Measurements from ENCODE around the gene GRIP2.

Gene GRIP2

DNA sequence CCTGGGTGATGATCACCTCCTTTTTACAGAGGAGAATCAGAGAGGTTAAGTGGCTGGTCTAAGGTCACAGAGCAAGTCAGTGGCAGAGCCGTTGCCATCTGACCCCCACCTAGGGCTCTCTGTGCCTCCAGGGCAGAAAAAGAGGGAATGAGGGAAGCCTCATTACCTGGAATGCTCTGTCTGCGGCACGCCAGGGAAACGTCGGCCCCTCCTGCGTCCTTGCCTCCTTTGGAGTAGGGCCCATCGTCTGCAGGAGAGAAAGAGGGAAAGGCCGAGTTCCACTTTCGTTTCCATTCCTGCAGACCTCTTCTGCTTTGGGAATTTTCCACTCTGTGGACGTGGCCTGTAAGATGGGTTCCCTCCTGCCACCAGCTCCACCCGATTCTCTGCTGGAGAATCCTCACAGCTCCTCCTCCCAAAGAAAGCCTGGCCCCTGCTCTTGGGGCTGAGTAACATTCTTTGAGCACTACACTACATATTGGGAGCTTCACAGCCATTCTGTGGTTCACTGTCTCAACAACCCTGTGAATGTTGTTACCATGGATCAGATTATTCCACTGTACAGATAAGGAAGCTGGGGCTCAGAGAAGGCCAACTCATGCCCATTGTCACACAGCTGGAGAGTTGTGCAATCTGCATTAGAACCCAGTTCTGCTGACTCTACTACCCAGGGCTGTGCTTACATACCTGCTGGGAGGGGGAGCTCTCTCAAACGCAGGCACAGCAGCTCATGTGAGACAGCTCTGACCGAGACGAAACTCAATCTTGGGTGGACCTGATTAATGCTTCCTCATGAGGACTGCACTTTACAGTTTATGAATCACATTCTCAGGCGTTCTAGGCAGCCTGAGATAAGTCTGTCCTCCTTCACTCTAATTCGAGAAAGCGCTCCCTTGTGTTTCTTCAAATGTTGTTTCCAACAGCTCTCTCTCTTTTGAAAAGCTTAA lies 14.2 kb downstream of the GRIP2 start:
- Histone ChIP-seq H3K27me3 (ENCODE audit: insufficient read depth, low read length) (0 out of 2 replicates have a peak, but pooled peaks cover 11% of the 10 kb centered on the region), H3K9me3 (ENCODE audit: low read length) (no peaks in the 10 kb centered on the region), H2AFZ (ENCODE audit: low read length) (no peak overlapping the region)

DNA sequence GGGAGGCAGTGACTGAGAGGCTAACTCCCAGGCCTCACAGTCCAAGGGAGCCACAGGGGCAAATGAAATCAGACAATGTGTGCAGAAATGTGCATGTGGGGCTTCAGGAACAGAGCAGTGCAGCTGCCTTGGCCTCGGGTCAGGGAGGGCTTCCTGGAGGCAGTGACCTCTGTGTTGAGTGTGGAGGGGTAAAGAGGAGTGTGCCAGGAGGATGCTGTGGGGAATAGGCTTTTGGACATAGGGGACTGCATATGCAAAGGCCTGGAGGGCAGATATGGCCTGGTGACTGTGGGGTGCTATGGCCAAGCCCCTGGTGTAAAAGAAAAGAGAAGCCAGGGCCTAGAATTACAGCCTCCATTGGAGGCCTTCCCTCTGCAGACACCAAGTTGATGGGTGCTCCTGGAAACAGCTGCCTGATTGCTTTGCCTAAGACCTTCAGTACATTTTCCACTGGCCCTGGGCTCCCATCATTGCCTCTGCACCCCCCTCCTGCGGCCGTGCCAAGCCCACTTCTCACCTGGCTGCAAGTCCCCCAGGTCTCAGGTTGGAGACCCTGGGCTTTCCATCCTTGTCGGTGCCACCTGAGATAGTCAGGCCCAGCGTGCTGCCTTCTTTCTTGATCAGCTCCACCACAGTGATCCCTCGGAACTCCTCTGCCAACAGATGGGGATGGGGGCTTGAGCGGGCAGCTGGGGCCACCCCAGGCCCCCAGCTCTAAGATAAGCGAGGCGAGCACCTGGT lies 15.1 kb downstream of the GRIP2 start:
- Histone ChIP-seq H3K9me3 (ENCODE audit: low read length) (no peaks in the 10 kb centered on the region), H3K9ac (ENCODE audit: low read length) (no peak overlapping the region), H4K20me1 (ENCODE audit: insufficient read depth, low read length) (no peaks in the 10 kb centered on the region), H3K4me1 (ENCODE audit: insufficient read depth, low read length, severe bottlenecking) (no peaks in the 10 kb centered on the region), H2AFZ (ENCODE audit: low read length) (no peak overlapping the region), H3K9me2 (ENCODE audit: low read depth, low read length) (no peaks in the 10 kb centered on the region), H3K36me3 (ENCODE audit: insufficient read depth, low read length) (no peaks in the 10 kb centered on the region), H3K27me3 (ENCODE audit: insufficient read depth, low read length) (0 out of 2 replicates have a peak, but pooled peaks cover 12% of the 10 kb centered on the region), H3K4me3 (ENCODE audit: low read depth, low read length, poor library complexity, severe bottlenecking) (no peak overlapping the region), H3K4me2 (ENCODE audit: low read length) (no peak overlapping the region), H3K79me2 (ENCODE audit: insufficient read depth, low read length) (no peaks in the 10 kb centered on the region), H3K27ac (ENCODE audit: low read depth, low read length, poor library complexity, severe bottlenecking) (no peak overlapping the region), H3F3A (ENCODE audit: insufficient read depth, low read length) (no peaks in the 10 kb centered on the region)
- no peak for TF ChIP-seq EZH2 (IDR thresholded peaks at IDR 0.05; ENCODE audit: borderline replicate concordance, low read length)
- no peak for TF ChIP-seq CTCF (IDR thresholded peaks at IDR 0.05; ENCODE audit: low read length)

More for the DNA sequence above, 14.2 kb downstream of the GRIP2 start:
- no peaks in the 10 kb centered on the region for H3F3A ChIP-seq (ENCODE audit: insufficient read depth, low read length)
- H3K36me3 ChIP-seq (ENCODE audit: insufficient read depth, low read length), result no peaks in the 10 kb centered on the region
- H4K20me1 ChIP-seq (ENCODE audit: insufficient read depth, low read length), result no peaks in the 10 kb centered on the region
- TF ChIP-seq CTCF (IDR thresholded peaks at IDR 0.05; ENCODE audit: low read length) (no peak), EZH2 (IDR thresholded peaks at IDR 0.05; ENCODE audit: borderline replicate concordance, low read length) (no peak)
- no peaks in the 10 kb centered on the region for H3K9me2 ChIP-seq (ENCODE audit: low read depth, low read length)
- no peaks in the 10 kb centered on the region for H3K79me2 ChIP-seq (ENCODE audit: insufficient read depth, low read length)
- H3K9ac ChIP-seq (ENCODE audit: low read length), result no peak overlapping the region
- no peaks in the 10 kb centered on the region for H3K4me1 ChIP-seq (ENCODE audit: insufficient read depth, low read length, severe bottlenecking)
- H3K4me3 ChIP-seq (ENCODE audit: low read depth, low read length, poor library complexity, severe bottlenecking), result no peak overlapping the region
- no peak overlapping the region for H3K4me2 ChIP-seq (ENCODE audit: low read length)
- no peak overlapping the region for H3K27ac ChIP-seq (ENCODE audit: low read depth, low read length, poor library complexity, severe bottlenecking)

DNA sequence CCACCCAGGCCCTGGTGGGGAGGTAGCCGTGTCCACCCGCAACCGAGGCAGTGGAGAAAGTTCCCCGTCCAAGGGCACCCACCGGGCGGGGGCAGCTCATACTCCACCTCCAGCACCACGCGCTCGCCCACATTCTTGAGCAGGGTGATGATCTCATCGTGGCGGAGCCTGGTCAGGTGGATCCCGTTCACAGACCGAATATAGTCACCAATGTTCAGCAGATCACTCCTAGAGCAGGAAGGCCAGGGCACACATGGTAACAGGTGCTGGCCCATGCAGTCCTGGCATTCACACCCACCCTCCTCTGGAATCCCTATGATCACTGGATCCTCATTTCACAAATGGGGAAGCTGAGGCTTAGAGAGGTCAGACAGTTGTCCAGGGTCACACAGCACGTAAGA lies 15.8 kb downstream of the GRIP2 start:
- no peak for TF ChIP-seq EZH2 (IDR thresholded peaks at IDR 0.05; ENCODE audit: borderline replicate concordance, low read length)
- no peaks in the 10 kb centered on the region for H3K9me3 ChIP-seq (ENCODE audit: low read length)
- no peaks in the 10 kb centered on the region for H3F3A ChIP-seq (ENCODE audit: insufficient read depth, low read length)
- no peak overlapping the region for H3K27ac ChIP-seq (ENCODE audit: low read depth, low read length, poor library complexity, severe bottlenecking)
- H3K4me1 ChIP-seq (ENCODE audit: insufficient read depth, low read length, severe bottlenecking), result no peaks in the 10 kb centered on the region
- no peak overlapping the region for H3K4me2 ChIP-seq (ENCODE audit: low read length)
- H3K9ac ChIP-seq (ENCODE audit: low read length), result no peak overlapping the region
- H3K9me2 ChIP-seq (ENCODE audit: low read depth, low read length), result no peaks in the 10 kb centered on the region
- H3K27me3 ChIP-seq (ENCODE audit: insufficient read depth, low read length), result 0 out of 2 replicates have a peak, but pooled peaks cover 12% of the 10 kb centered on the region
- H2AFZ ChIP-seq (ENCODE audit: low read length), result no peak overlapping the region
- no peaks in the 10 kb centered on the region for H3K36me3 ChIP-seq (ENCODE audit: insufficient read depth, low read length)
- no peaks in the 10 kb centered on the region for H3K79me2 ChIP-seq (ENCODE audit: insufficient read depth, low read length)
- H4K20me1 ChIP-seq (ENCODE audit: insufficient read depth, low read length), result no peaks in the 10 kb centered on the region
- no peak overlapping the region for H3K4me3 ChIP-seq (ENCODE audit: low read depth, low read length, poor library complexity, severe bottlenecking)

Data from OCI-LY1 (cell line).